Naive B cell (primary cell): ENCODE measurements around the gene TWNK. TPM values are rescaled to one million over a fixed set of nuclear protein-coding genes. Genes with fewer than 3 reads are reported as not detected.
"Not testable (repeated sequence)": the region's sequence is repeated elsewhere in the genome, so short reads cannot be mapped to it uniquely, and the experiment has no call there.

Experiments used
- ATAC-seq, 2 donors: fragments of 150-1000 bp; cut with Tn5 transposase; 2 replicates each; pipeline ENCODE4 v1.10.0; 2021; ENCODE audit warnings: low read depth in 2 of 2, mild to moderate bottlenecking in 2 of 2, moderate library complexity in 2 of 2
- DNase-seq: peaks from one replicate; pipeline ENCODE4 v3.0.0; 2022
- H3K27ac Mint-ChIP-seq, 6 donors: one replicate each; pipeline ENCODE4 v1.8.0; 2020 to 2022; ENCODE audit warnings: mild to moderate bottlenecking in 6 of 6, mixed read lengths in 6 of 6, moderate library complexity in 5 of 6, inconsistent platforms in 2 of 6
- H3K27me3 Mint-ChIP-seq, 3 donors: one replicate each; pipeline ENCODE4 v1.8.0; 2021 to 2022; ENCODE audit warnings: mixed read lengths in 3 of 3, mild to moderate bottlenecking in 1 of 3
- H3K36me3 Mint-ChIP-seq, 2 donors: one replicate each; pipeline ENCODE4 v1.8.0; 2020 to 2022; ENCODE audit warnings: mixed read lengths in 2 of 2, inconsistent platforms in 1 of 2, mild to moderate bottlenecking in 1 of 2
- H3K4me1 Mint-ChIP-seq, 3 donors: one replicate each; pipeline ENCODE4 v1.8.0; 2020 to 2022; ENCODE audit warnings: mixed read lengths in 3 of 3, inconsistent platforms in 1 of 3, mild to moderate bottlenecking in 1 of 3, moderate library complexity in 1 of 3
- H3K4me3 Mint-ChIP-seq, 8 donors: one replicate each; pipeline ENCODE4 v1.8.0; 2020 to 2022; ENCODE audit warnings: mild to moderate bottlenecking in 8 of 8, mixed read lengths in 8 of 8, moderate library complexity in 8 of 8, inconsistent platforms in 2 of 8
- H3K9me3 Mint-ChIP-seq, 7 donors: one replicate each; pipeline ENCODE4 v1.8.0; 2020 to 2022; ENCODE audit warnings: mixed read lengths in 7 of 7, mild to moderate bottlenecking in 5 of 7, inconsistent platforms in 2 of 7, moderate library complexity in 1 of 7
- polyA plus RNA-seq, 6 donors: library from polyadenylated mRNA; unstranded; fragments of 300-500 nt; fragmentation: Illumina TruSeq; gene quantifications; one replicate each; pipeline ENCODE4 v1.2.3, GENCODE V29; 2021; ENCODE audit warnings: low read depth in 6 of 6

Gene TWNK
- polyA plus RNA-seq, 6 donors from 2014 or later = 5.5 to 13.3 (median 8.1) TPM; not detected in 1

- H3K9me3 Mint-ChIP-seq = peaks cover 0 to 2% (median 0%) of the 10 kb centered on the region in 7 donors
- ATAC-seq (peak in 1 of 2 donors; percentile 2), DNase-seq (no peak)
- peaks cover 10 to 18% (median 16%) of the 10 kb centered on the region in 3 donors for H3K4me1 Mint-ChIP-seq
- H3K4me3 Mint-ChIP-seq = peak overlapping the region in 7 of 8 donors; percentile 40 to 84 (median 76)
- H3K36me3 Mint-ChIP-seq = no peaks in the 10 kb centered on the region
- H3K27ac Mint-ChIP-seq = peak overlapping the region in 1 of 6 donors; percentile 60
- peaks cover 0 to 5% (median 0%) of the 10 kb centered on the region in 3 donors for H3K27me3 Mint-ChIP-seq
Observed at GRCh38 chr10:100968863-100969186, 18.5 kb upstream of the TWNK start.

DNA sequence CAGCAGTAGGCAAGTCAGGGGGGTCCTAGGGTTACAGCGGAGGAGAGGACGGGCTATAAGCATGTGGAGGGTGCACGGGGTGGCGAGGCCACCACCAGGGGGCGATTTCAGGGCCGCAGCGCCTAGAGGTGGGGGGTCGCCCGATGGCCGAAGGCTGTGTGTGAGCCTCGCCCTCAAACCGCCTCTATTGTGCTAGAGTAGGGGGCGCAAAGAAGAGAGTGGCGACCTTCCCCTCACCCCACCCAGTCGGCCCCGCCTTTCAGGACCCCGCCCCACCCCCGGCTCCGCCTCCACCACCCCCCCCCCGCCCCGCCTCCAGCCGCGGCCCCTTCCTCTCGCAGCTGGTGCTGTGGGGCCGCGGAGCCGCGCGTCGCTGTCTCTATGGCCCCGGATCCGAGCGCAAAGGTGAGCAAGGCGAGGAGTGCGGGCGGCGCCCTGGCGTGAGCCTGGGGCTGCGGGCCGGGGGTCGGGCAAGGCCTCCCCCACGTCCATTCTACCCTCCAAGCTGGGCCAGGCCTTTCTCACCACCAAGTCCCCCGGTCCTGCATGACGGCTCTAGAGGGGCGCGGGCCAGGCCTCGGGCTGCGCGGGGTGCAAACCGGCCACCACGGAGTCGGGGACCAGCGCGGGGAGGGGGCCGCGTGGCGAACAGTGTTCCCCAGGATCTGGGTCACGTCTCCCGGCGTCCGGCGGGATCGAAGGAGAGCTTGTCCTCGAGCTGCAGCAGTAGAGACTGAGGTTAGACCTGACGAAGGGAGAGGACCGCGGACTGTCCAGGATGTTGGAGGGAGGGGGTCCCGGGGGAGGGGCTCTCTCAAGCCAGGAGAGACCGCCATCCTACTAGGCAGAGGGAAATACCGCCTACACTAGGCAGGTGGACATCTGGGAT is 17.9 kb upstream of the TWNK start, which contains the start of gene SEMA4G:
Gene SEMA4G, plus strand, starts transcription at position 318 of the 889 bp plus-strand sequence. CDS start 3,409 bp downstream, outside the sequence.
- DNase-seq (peak; percentile 57), ATAC-seq (peak; percentile 85 to 88)
- peaks cover 0 to 5% (median 0%) of the 10 kb centered on the region in 3 donors for H3K27me3 Mint-ChIP-seq
- peak within 1 kb of the TSS in 2 of 6 donors; percentile 60 to 81 for H3K27ac Mint-ChIP-seq
- H3K36me3 Mint-ChIP-seq = no peaks in the 10 kb centered on the region
- H3K9me3 Mint-ChIP-seq = peaks cover 0 to 2% (median 0%) of the 10 kb centered on the region in 7 donors
- H3K4me3 Mint-ChIP-seq = peak within 1 kb of the TSS; percentile 62 to 87 (median 76)
- peaks cover 10 to 18% (median 16%) of the 10 kb centered on the region in 3 donors for H3K4me1 Mint-ChIP-seq

DNA sequence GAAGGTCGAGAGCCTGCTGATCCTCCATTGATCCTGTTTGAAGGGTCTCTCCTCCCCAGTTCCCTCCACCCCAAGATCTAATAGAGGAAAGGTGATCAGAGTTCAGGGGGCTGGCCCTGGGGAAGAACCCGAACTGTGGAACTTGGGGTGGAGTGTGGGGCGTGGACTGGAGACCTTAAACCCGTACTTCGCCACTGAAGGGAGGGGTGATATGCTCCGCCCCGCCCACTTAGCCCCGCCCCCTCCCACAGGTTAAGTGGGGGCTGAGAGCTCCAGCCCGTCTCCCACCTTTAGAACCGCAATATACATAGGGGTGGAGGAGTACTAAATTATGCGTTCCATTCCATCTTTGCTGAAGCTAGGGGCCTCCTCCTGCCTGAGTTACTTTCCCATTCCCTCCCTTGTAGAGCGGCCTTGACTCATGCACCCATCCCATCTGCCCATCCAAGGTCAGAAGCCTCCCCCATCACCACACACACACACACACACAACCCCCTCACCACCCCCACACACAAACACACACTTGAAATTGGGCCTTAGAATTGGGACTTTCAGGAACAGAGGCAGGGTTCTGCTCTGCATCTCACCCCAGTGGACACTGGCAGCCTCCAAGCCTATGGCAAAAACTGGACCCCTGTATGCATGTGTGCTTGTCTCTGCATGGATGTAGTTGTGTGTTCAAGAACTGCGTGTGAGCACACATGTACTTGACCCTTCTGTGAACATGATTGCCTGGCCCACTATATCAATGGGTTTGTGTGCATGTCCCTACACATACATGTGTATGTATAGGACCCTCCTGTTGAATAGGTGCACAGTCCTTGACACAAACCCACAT is 17.0 kb upstream of the TWNK start:
- peak overlapping the region in 1 of 6 donors; percentile 54 for H3K27ac Mint-ChIP-seq
- H3K27me3 Mint-ChIP-seq = peaks cover 0 to 5% (median 0%) of the 10 kb centered on the region in 3 donors

DNA sequence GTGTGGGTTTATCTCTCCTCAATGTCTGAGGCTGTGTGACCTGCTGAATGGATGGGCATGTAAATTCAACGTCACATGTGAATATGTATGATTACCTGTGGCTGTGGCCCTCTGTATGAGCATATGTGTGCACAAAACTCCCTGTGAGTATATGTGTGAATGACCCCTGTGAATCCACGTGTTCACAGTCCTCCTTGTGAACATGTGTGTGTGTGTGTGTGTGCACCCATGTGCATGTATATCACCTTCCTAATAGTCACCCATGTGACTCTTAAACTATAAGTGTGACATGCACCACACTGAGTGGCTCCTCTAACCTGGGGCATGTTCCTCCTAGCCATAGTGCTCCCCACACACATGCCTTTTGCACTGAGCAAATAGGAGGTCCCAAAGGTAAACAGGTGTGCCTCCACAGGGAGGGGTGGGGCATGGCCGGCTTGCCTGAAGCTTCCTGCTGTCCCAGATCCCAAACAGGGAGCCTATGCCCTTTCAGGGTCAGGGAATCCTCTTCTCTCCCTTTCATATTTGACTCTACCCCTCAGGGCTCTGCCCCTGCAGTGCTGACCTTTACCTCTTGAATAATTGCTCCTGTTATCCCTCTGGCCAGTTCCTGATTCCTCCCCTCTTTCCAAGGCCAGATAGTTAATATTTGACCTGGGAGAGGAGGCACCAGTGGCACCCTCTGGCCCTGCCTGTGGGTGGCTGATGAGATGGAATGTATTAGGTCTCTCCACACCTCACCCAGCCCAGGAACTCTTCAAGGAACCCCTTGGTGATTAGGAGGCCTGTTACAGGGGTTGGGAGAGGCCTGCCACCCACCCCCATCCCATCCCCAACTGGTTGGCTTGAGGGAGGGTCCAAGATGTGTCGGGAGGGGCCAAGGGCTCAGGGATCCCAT is 16.2 kb upstream of the TWNK start:
- Mint-ChIP-seq H3K4me3 (peak overlapping the region in 5 of 8 donors; percentile 16 to 84 (median 63)), H3K36me3 (no peaks in the 10 kb centered on the region), H3K27me3 (peaks cover 0 to 5% (median 0%) of the 10 kb centered on the region in 3 donors), H3K4me1 (peaks cover 10 to 18% (median 16%) of the 10 kb centered on the region in 3 donors), H3K9me3 (peaks cover 0 to 2% (median 0%) of the 10 kb centered on the region in 7 donors), H3K27ac (no peak overlapping the region)
- no peak for DNase-seq
- no peak for ATAC-seq

More for the DNA sequence above, 17.0 kb upstream of the TWNK start:
- H3K4me1 Mint-ChIP-seq = peaks cover 10 to 18% (median 16%) of the 10 kb centered on the region in 3 donors
- DNase-seq (peak; percentile 29), ATAC-seq (peak; percentile 29 to 40)
- H3K9me3 Mint-ChIP-seq = peaks cover 0 to 2% (median 0%) of the 10 kb centered on the region in 7 donors
- no peaks in the 10 kb centered on the region for H3K36me3 Mint-ChIP-seq
- peak overlapping the region; percentile 61 to 87 (median 76) for H3K4me3 Mint-ChIP-seq

DNA sequence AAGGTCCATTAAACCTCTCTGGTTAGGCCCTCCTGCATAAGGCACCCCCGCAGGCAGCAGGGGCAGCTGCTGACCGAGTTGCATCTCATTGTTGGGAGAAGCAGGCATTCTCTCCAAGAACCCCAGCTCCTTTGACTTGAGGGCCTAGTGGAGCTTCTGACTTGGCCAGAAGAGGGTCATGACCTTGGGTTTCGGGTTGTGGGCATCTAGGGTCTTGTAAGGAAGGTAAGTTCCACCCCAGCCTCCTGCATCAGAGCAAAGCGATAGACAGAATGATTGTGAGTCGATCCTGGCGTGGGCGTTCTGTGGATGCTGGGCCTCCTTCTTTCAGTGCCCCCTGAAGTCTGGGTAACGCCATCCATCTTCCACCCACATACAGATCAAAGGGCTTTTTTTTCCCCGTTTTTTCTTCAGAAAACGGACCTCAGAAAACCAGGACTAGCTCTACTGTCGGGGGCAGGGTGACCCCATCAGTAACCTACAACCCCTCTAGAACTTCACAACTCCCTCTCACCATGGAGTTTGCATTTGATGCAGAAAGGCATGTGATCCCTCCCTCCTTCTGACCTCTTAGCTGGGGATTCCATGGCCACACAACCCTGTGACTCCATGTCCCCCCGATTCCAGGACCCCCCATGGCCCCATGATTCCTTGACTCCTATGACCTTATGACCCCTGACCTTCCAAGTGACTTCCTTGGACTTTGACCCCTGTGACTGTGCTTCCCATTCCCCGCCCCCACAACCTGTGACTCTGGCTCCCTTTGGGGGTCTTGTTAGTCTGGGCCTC is 15.0 kb upstream of the TWNK start:
- Mint-ChIP-seq H3K27ac (peak overlapping the region in 2 of 6 donors; percentile 33 to 37), H3K9me3 (peaks cover 0 to 2% (median 0%) of the 10 kb centered on the region in 7 donors), H3K4me3 (peak overlapping the region in 1 of 8 donors; percentile 9), H3K27me3 (peaks cover 0 to 5% (median 0%) of the 10 kb centered on the region in 3 donors), H3K36me3 (no peaks in the 10 kb centered on the region), H3K4me1 (peaks cover 10 to 23% (median 16%) of the 10 kb centered on the region in 3 donors)
- DNase-seq = no peak
- no peak for ATAC-seq

- Mint-ChIP-seq H3K9me3 (peaks cover 0 to 2% (median 0%) of the 10 kb centered on the region in 7 donors), H3K36me3 (no peaks in the 10 kb centered on the region), H3K27ac (peak overlapping the region in 1 of 6 donors; percentile 37), H3K27me3 (no peaks in the 10 kb centered on the region), H3K4me1 (peaks cover 10 to 23% (median 16%) of the 10 kb centered on the region in 3 donors), H3K4me3 (peak overlapping the region in 1 of 8 donors; percentile 9)
- no peak for DNase-seq
- no peak for ATAC-seq
Observed at GRCh38 chr10:100972904-100973535, 14.3 kb upstream of the TWNK start.

DNA sequence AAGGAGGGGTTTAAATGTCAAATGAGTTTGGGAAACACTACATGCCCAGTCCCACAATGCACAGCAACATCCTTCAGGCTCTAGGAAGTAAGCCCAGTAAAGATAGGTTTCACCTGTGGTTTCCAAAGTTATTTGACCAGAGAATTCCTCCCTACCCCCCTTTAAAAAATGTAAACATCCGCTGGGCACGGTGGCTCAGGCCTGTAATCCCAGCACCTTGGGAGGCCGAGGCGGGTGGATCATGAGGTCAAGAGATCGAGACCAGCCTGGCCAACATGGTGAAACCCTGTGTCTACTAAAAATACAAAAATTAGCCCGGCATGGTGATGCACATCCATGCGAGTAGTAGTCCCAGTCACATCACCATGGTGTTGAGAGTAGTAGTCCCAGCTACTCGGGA is 11.9 kb upstream of the TWNK start:
- ATAC-seq, H3K27ac Mint-ChIP-seq, DNase-seq, H3K36me3 Mint-ChIP-seq, H3K4me3 Mint-ChIP-seq, H3K4me1 Mint-ChIP-seq, H3K9me3 Mint-ChIP-seq, H3K27me3 Mint-ChIP-seq: not testable (repeated sequence)

DNA sequence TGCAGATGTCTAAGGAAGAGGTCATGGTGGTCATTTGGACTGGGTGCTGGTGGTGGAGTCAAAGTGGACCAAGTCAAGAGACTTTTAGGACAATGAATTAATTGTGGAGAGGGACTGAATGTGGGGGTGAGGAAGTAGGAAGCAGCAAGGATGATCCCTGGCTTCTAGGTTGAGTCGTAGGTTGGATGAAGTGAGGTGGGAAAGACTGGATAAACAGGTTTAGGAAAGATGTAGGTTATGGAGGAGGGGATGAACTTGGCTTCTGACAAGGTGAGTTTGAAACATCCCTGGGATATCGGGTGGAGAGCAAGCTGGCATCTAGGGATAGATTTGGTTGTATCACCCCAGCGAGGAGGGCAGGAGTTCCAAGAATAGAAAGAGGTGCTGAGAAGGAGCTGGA is 10.4 kb upstream of the TWNK start:
- H3K4me3 Mint-ChIP-seq = peak overlapping the region in 1 of 8 donors; percentile 19
- DNase-seq (no peak), ATAC-seq (no peak)
- H3K27ac Mint-ChIP-seq = no peak overlapping the region
- peaks cover 0 to 5% (median 0%) of the 10 kb centered on the region in 3 donors for H3K4me1 Mint-ChIP-seq
- H3K9me3 Mint-ChIP-seq = peaks cover 0 to 2% (median 0%) of the 10 kb centered on the region in 7 donors
- H3K27me3 Mint-ChIP-seq = no peaks in the 10 kb centered on the region
- peaks cover 5 to 10% of the 10 kb centered on the region in 2 donors for H3K36me3 Mint-ChIP-seq

GRCh38 chr10:100977436-100977835 is 9.9 kb upstream of the TWNK start:
- Mint-ChIP-seq H3K4me1 (peaks cover 0 to 5% (median 0%) of the 10 kb centered on the region in 3 donors), H3K27ac (peak overlapping the region in 1 of 6 donors; percentile 9), H3K27me3 (no peaks in the 10 kb centered on the region), H3K4me3 (no peak overlapping the region), H3K9me3 (peaks cover 0 to 1% (median 0%) of the 10 kb centered on the region in 7 donors), H3K36me3 (peaks cover 5 to 15% of the 10 kb centered on the region in 2 donors)
- DNase-seq = no peak
- no peak for ATAC-seq

DNA sequence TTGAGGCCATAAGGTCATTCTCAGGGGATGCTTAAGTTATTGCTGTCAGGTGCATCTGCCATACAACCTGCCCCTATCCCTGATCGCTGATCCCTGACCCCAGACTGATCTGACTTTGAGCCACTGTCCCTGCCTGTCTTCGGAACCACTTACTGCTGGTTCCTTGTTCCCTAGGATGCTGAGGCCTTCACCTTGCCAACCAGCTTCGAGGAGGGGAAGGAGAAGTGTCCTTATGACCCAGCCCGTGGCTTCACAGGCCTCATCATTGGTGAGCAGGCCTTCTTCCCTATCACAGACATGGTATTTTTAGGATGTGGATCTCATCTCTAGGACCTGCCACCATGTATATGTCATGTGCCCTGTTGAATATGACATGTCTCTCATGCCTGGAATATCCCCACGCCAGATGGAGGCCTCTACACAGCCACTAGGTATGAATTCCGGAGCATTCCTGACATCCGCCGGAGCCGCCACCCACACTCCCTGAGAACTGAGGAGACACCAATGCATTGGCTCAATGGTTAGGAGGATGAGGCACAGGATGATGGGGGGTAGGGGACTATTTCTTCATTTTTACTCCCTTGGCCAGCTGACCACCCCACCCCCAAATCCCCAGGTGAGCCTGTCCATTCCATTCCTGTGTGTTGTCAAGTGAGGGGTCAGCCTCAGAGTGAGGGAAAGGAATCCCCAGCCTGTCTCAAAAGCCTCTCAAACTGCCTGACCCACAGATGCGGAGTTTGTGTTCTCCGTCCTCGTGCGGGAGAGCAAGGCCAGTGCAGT is 9.0 kb upstream of the TWNK start:
- DNase-seq (no peak), ATAC-seq (no peak)
- H3K4me1 Mint-ChIP-seq = peaks cover 0 to 5% (median 0%) of the 10 kb centered on the region in 3 donors
- H3K36me3 Mint-ChIP-seq = peaks cover 5 to 17% of the 10 kb centered on the region in 2 donors
- H3K9me3 Mint-ChIP-seq = no peaks in the 10 kb centered on the region
- peak overlapping the region in 3 of 6 donors; percentile 10 to 75 (median 15) for H3K27ac Mint-ChIP-seq
- no peaks in the 10 kb centered on the region for H3K27me3 Mint-ChIP-seq
- H3K4me3 Mint-ChIP-seq = no peak overlapping the region

DNA sequence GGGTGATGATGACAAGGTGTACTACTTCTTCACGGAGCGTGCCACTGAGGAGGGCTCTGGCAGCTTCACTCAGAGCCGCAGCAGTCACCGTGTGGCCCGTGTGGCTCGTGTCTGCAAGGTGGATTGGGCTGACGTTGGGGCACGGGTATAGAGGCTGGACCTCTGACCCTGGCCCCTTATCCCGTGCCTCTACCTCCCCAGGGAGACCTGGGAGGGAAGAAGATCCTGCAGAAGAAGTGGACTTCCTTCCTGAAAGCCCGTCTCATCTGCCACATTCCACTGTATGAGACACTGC is 8.5 kb upstream of the TWNK start:
- DNase-seq (no peak), ATAC-seq (no peak)
- H3K27ac Mint-ChIP-seq = no peak overlapping the region

More for the DNA sequence above, 8.5 kb upstream of the TWNK start:
- Mint-ChIP-seq H3K4me1 (peaks cover 0 to 5% (median 0%) of the 10 kb centered on the region in 3 donors), H3K27me3 (no peaks in the 10 kb centered on the region), H3K9me3 (no peaks in the 10 kb centered on the region), H3K4me3 (no peak overlapping the region), H3K36me3 (peaks cover 5 to 17% of the 10 kb centered on the region in 2 donors)
